Epithelial cell of proximal tubule (primary cell): ENCODE results near the gene ETFRF1. TPM values are rescaled to one million over a fixed set of nuclear protein-coding genes. Genes with fewer than 3 reads are reported as not detected.

Source experiments
- DNase-seq: peaks from one replicate; pipeline ENCODE4 v3.0.0-alpha.2; 2011; ENCODE audit warnings: low read depth
- H3K4me3 ChIP-seq: 2 replicates; pipeline ENCODE4 v1.5.1; 2011; ENCODE audit warnings: low read depth, mild to moderate bottlenecking, low read length
- total RNA-seq: library from RNA; depleted of rRNA; stranded (reverse); fragments of >200 nt; gene quantifications from 2 replicates; pipeline ENCODE4 v1.2.3, GENCODE V29; 2015
- TF ChIP-seq, protein P1 (sequence below): conservative IDR thresholded peaks from 2 replicates; pipeline ENCODE4 v1.5.1; 2012; ENCODE audit warnings: low read depth, mild to moderate bottlenecking, low read length

ETFRF1 gene
- total RNA-seq, 1 donor from 2014 or later: 16.6 TPM

- TF ChIP-seq, protein P1, sequence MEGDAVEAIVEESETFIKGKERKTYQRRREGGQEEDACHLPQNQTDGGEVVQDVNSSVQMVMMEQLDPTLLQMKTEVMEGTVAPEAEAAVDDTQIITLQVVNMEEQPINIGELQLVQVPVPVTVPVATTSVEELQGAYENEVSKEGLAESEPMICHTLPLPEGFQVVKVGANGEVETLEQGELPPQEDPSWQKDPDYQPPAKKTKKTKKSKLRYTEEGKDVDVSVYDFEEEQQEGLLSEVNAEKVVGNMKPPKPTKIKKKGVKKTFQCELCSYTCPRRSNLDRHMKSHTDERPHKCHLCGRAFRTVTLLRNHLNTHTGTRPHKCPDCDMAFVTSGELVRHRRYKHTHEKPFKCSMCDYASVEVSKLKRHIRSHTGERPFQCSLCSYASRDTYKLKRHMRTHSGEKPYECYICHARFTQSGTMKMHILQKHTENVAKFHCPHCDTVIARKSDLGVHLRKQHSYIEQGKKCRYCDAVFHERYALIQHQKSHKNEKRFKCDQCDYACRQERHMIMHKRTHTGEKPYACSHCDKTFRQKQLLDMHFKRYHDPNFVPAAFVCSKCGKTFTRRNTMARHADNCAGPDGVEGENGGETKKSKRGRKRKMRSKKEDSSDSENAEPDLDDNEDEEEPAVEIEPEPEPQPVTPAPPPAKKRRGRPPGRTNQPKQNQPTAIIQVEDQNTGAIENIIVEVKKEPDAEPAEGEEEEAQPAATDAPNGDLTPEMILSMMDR: no peak
- no peak overlapping the region for H3K4me3 ChIP-seq
- DNase-seq: no peak
Measured at GRCh38 chr12:25190793-25191192, 4.2 kb upstream of the ETFRF1 start.

GRCh38 chr12:25194214-25194613 is 823 bp upstream of the ETFRF1 start:
- H3K4me3 ChIP-seq: peak overlapping the region; percentile 83
- DNase-seq: no peak
- TF ChIP-seq, protein P1: no peak

GRCh38 chr12:25194722-25195055 is 348 bp upstream of the ETFRF1 start:
- no peak for DNase-seq
- peak overlapping the region; percentile 83 for H3K4me3 ChIP-seq
- TF ChIP-seq, protein P1: no peak

- H3K4me3 ChIP-seq: no peak overlapping the region
- TF ChIP-seq, protein P1: no peak
- DNase-seq: no peak
Measured at GRCh38 chr12:25197608-25198007, 2.6 kb downstream of the ETFRF1 start.

DNA sequence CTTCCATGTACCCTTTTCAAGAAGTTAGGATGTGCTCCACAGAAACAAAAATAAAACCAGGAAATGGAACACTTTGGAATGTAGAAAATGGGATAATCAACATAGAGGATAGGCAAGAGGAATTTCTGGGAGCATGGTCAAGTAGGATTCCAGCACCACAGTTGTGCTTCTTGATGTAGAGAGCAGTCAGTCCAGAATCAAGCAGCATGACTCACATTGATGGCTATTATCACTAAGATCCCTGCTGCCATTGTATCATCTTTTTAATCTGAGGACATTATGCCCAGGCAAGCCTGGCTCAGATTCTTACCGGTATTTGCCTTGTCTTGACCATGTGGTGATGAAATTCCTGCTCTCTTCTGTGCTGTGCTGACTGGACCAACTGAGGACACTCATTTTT is 5.7 kb downstream of the ETFRF1 start:
- DNase-seq: no peak
- TF ChIP-seq, protein P1: no peak
- H3K4me3 ChIP-seq: no peak overlapping the region

DNA sequence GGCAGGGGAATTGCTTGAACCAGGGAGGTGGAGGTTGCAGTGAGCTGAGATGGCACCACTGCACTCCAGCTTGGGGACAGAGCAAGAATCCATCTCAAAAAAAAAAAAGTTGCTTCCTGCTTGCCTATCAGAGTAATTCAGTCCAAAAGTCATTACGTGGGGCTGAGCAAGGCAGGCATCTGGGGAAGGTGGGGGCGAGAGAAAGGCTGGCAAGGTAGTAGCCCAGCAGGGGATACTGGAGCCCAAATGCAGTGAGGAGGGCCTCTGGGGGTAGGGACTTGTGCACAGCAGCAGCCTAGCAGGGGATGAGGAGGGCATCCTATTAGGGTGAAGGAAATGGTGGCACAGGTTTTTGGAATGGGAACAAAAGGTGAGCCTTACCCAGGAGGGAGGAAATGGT is 7.1 kb downstream of the ETFRF1 start:
- no peak for DNase-seq
- no peak overlapping the region for H3K4me3 ChIP-seq
- TF ChIP-seq, protein P1: no peak

DNA sequence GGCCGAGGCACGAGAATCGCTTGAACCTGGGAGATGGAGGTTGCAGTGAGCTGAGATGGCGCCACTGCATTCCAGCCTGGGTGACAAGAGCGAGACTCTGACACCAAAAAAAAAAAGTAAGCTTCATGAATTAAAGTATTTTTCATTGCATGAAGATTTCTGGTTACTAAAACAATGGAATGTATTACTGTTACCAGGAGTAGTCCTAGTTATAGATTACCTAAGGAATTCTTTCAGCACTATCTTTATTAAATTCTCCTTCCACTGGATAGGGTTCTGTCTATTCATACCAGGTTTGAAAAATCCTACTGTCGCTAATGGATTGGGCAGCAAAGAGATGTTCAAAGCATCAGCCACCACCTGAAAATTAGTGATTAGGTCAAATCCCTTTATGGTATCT is 12.4 kb downstream of the ETFRF1 start:
- H3K4me3 ChIP-seq: no peak overlapping the region
- no peak for DNase-seq
- TF ChIP-seq, protein P1: no peak
